Transverse colon (tissue), 3 donors: Measurements from ENCODE around the gene YLPM1.

Experiments
- CTCF ChIP-seq, 5 experiments: fragments of 200-600 bp in 3 of 5; fragments of 450-650 bp in 2 of 5; sonication (generic) in 3 of 5; IDR thresholded peaks; 1 replicate in 2 of 5; 2 replicates in 3 of 5; pipeline ENCODE4 v1.5.1; 2016 to 2017; ENCODE audit warnings: antibody characterized with exemption in 5 of 5, inconsistent platforms in 3 of 5, mild to moderate bottlenecking in 2 of 5, moderate library complexity in 1 of 5
- POLR2A ChIP-seq: fragments of 450-650 bp; IDR thresholded peaks from one replicate; pipeline ENCODE4 v1.6.1; 2016; ENCODE audit warnings: antibody characterized with exemption, mild to moderate bottlenecking, moderate library complexity

GRCh38 chr14:74793506-74794155 is 30.5 kb downstream of the YLPM1 start:
- TF ChIP-seq CTCF (IDR thresholded peaks at IDR 0.05) (peak in 1 of 5 experiments; percentile 18), POLR2A (no peak)
